Gastroesophageal sphincter (tissue), 4 donors: Measurements from ENCODE around the gene KRT82. TPM values are rescaled to one million over a fixed set of nuclear protein-coding genes. Genes with fewer than 3 reads are reported as not detected.
A peak's percentile ranks its signal among the peaks of the same experiment; 100 is the strongest.

Experiments used
- ATAC-seq: fragments of 150-250 bp; one replicate; pipeline ENCODE4 v1.9.1; 2016; ENCODE audit warnings: mild to moderate bottlenecking, moderate library complexity
- H3K27ac ChIP-seq, 4 donors: fragments of 200-600 bp; sonication (generic) in 3 of 4; 1 replicate in 3 of 4; 2 replicates in 1 of 4; pipeline ENCODE4 v1.5.1; 2016 to 2019
- H3K27me3 ChIP-seq: fragments of 200-600 bp; sonication (generic); one replicate; pipeline ENCODE4 v1.5.1; 2019
- H3K36me3 ChIP-seq, 2 donors: fragments of 200-600 bp; sonication (generic); one replicate each; pipeline ENCODE4 v1.5.1; 2019; ENCODE audit warnings: control low read depth in 1 of 2
- H3K4me1 ChIP-seq, 3 donors: fragments of 200-600 bp; sonication (generic); 1 replicate in 2 of 3; 2 replicates in 1 of 3; pipeline ENCODE4 v1.5.1; 2016 to 2019; ENCODE audit warnings: control low read depth in 2 of 3
- H3K4me3 ChIP-seq, 2 donors: fragments of 200-600 bp; sonication (generic); one replicate each; pipeline ENCODE4 v1.5.1; 2019; ENCODE audit warnings: mild to moderate bottlenecking in 1 of 2, moderate library complexity in 1 of 2
- H3K9me3 ChIP-seq, 3 donors: fragments of 200-600 bp; sonication (generic); one replicate each; pipeline ENCODE4 v1.5.1; 2017 to 2019; ENCODE audit warnings: control low read depth in 2 of 3
- EP300 ChIP-seq: sonication (generic); formaldehyde crosslinking; IDR thresholded peaks from one replicate; pipeline ENCODE4 v1.6.1; 2017; ENCODE audit warnings: antibody characterized with exemption, mild to moderate bottlenecking
- POLR2A ChIP-seq, 2 donors: fragments of 450-650 bp; IDR thresholded peaks; one replicate each; pipeline ENCODE4 v1.6.1; 2017; ENCODE audit warnings: antibody characterized with exemption in 2 of 2, mild to moderate bottlenecking in 2 of 2, moderate library complexity in 1 of 2
- POLR2AphosphoS5 ChIP-seq: sonication (generic); formaldehyde crosslinking; IDR thresholded peaks from one replicate; pipeline ENCODE4 v1.6.1; 2017; ENCODE audit warnings: antibody characterized with exemption
- WGBS, 2 donors: methylation state at CpG; one replicate each; pipeline ENCODE4 v1.1.5; 2018; ENCODE audit warnings: low coverage in 1 of 2; 5-methylcytosine and 5-hydroxymethylcytosine counted together
- total RNA-seq, 4 donors: library from RNA; depleted of rRNA; stranded (reverse); fragments of >200 nt; gene quantifications; one replicate each; pipeline ENCODE4 v1.1.0, GENCODE V29; 2016
- TF ChIP-seq, protein P1 (sequence below), 4 experiments: fragments of 200-600 bp in 2 of 4; fragments of 450-650 bp in 2 of 4; sonication (generic) in 1 of 4; IDR thresholded peaks; one replicate each; pipeline ENCODE4 v1.5.1; 2017 to 2019; ENCODE audit warnings: antibody characterized with exemption in 4 of 4, mild to moderate bottlenecking in 2 of 4, moderate library complexity in 2 of 4

Gene KRT82
- total RNA-seq, 4 donors from 2014 or later = not detected

DNA sequence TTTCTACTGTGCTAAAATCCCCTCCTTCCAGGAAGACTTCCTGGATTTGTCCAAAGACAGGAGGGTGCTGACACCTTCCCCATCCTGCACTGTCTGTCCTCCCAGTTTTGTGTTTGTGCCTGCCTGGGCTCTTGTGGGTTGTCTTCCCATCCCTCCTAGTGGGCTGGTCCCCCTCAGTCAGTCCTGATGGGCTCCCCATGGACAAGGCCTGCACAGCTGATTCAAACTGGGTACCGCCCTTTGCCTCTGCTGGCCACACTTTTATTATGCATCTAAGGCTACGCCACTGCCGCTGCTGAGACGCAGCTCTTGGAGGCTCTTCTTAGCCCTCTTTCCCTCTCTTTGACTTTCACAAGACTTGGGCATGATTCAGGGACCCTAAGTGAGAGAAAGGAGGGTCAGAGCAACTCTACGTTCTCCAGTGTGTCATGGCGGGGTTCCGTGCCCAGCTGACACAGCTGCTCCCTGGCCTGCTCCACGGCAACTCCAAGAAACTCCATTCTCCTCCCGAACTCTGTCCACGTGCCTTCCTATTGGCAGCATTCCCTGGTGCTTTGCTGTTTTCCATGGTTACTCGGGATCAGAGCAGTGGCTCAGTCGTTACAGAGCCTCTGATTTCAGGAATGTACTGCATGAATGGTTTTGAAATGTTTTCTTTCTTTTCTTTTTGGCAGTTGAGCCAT, 35.1 kb downstream of the KRT82 start:
- no peaks in the 10 kb centered on the region for H3K36me3 ChIP-seq
- H3K27ac ChIP-seq = peak overlapping the region in 3 of 4 donors; percentile 46 to 55 (median 53)
- peak; percentile 87 for ATAC-seq
- peak; percentile 26 for TF ChIP-seq POLR2AphosphoS5
- TF ChIP-seq, protein P1, sequence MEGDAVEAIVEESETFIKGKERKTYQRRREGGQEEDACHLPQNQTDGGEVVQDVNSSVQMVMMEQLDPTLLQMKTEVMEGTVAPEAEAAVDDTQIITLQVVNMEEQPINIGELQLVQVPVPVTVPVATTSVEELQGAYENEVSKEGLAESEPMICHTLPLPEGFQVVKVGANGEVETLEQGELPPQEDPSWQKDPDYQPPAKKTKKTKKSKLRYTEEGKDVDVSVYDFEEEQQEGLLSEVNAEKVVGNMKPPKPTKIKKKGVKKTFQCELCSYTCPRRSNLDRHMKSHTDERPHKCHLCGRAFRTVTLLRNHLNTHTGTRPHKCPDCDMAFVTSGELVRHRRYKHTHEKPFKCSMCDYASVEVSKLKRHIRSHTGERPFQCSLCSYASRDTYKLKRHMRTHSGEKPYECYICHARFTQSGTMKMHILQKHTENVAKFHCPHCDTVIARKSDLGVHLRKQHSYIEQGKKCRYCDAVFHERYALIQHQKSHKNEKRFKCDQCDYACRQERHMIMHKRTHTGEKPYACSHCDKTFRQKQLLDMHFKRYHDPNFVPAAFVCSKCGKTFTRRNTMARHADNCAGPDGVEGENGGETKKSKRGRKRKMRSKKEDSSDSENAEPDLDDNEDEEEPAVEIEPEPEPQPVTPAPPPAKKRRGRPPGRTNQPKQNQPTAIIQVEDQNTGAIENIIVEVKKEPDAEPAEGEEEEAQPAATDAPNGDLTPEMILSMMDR (IDR thresholded peaks at IDR 0.05) = no peak
- no peaks in the 10 kb centered on the region for H3K9me3 ChIP-seq
- 35 to 38% methylated on average over 3 to 9 of the region's 12 CpGs for WGBS, 2 donors
- no peaks in the 10 kb centered on the region for H3K27me3 ChIP-seq
- H3K4me3 ChIP-seq = no peak overlapping the region
- peaks cover 0 to 17% (median 0%) of the 10 kb centered on the region in 3 donors for H3K4me1 ChIP-seq

DNA sequence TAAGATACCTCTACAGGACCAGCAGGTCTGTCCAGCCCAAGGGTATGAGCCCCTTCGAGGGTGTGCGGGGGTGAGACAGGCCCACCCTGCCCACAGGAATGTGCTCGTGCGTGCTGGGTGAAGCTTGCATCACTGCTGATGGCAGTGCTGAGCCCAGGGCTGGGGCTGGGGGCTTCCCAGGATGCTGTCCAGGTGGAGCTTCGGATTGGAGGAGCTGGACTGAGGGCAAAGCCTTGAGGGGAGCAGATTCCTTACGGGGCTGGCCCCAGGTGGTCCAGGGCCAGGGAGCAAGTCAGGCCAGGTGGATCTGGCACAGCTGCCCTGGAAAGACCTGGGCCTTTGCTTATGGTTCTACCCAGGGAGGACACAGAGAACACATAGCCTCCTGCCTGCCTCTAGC, 36.3 kb downstream of the KRT82 start:
- Histone ChIP-seq H3K4me1 (peaks cover 0 to 17% (median 0%) of the 10 kb centered on the region in 3 donors), H3K36me3 (no peaks in the 10 kb centered on the region), H3K27me3 (no peaks in the 10 kb centered on the region), H3K27ac (no peak overlapping the region), H3K4me3 (no peak overlapping the region), H3K9me3 (no peaks in the 10 kb centered on the region)
- no peak for ATAC-seq
- no peak for TF ChIP-seq EP300
- TF ChIP-seq POLR2A (IDR thresholded peaks at IDR 0.05) = no peak
- TF ChIP-seq, protein P1 (IDR thresholded peaks at IDR 0.05) = no peak
- no peak for TF ChIP-seq POLR2AphosphoS5
- WGBS, 2 donors = 86% methylated on average over 4 of the region's 6 CpGs; no CpG with 5 or more reads in 1 of the 2 donors

DNA sequence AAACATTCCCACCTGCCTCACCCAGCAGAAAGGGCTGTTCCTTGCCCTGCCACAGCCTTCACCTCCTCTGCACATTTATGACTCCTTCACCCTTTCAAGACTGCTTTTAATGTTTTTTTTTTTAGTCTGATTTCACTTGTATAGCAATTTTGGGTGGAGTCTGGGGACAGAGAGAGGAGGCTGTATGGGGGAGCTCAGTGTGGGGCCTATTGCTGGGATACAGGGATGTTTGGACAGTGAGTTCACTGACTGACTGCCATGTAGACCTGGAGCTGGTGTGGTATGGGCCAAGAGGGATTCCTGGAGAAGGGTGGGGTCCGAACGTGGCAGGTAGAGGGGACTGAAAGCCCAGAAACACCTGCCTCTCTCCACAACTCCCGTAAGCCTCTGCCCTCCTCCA, 36.9 kb downstream of the KRT82 start:
- no peak overlapping the region for H3K4me3 ChIP-seq
- H3K9me3 ChIP-seq = no peaks in the 10 kb centered on the region
- H3K36me3 ChIP-seq = no peaks in the 10 kb centered on the region
- H3K4me1 ChIP-seq = peaks cover 0 to 17% (median 0%) of the 10 kb centered on the region in 3 donors
- H3K27me3 ChIP-seq = no peaks in the 10 kb centered on the region
- TF ChIP-seq, protein P1 (IDR thresholded peaks at IDR 0.05) = no peak
- TF ChIP-seq POLR2A (IDR thresholded peaks at IDR 0.05) = no peak
- TF ChIP-seq POLR2AphosphoS5 = no peak
- TF ChIP-seq EP300 = no peak
- H3K27ac ChIP-seq = no peak overlapping the region
- WGBS, 2 donors = 67 to 81% methylated on average over 3 of the region's 3 CpGs
- ATAC-seq = no peak

DNA sequence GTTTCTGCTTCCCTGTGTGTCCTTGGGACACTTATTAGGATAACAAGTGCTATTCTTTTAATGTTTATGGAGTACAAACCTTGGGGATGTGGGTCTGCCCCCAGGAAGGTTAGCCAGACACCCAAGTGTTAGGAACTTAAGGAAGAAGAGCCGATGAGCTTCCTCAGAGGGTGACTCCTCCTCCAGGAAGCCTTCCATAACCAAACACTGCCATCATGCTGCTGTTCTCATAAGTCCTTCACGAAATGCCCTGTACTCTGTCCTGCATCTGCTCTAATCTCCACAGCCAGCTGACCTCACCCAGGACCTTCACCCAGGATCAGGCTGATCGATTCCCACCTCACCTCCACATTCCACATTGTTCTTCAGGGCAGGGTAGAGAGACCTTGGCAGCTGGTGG, 37.6 kb downstream of the KRT82 start:
- Histone ChIP-seq H3K27me3 (no peaks in the 10 kb centered on the region), H3K36me3 (no peaks in the 10 kb centered on the region), H3K4me1 (peaks cover 0 to 17% (median 0%) of the 10 kb centered on the region in 3 donors), H3K9me3 (no peaks in the 10 kb centered on the region), H3K4me3 (no peak overlapping the region), H3K27ac (no peak overlapping the region)
- no peak for ATAC-seq
- 100% methylated on average over 1 to 2 of the region's 3 CpGs for WGBS, 2 donors
- no peak for TF ChIP-seq EP300
- no peak for TF ChIP-seq POLR2AphosphoS5
- TF ChIP-seq, protein P1 (IDR thresholded peaks at IDR 0.05) = no peak
- TF ChIP-seq POLR2A (IDR thresholded peaks at IDR 0.05) = no peak

DNA sequence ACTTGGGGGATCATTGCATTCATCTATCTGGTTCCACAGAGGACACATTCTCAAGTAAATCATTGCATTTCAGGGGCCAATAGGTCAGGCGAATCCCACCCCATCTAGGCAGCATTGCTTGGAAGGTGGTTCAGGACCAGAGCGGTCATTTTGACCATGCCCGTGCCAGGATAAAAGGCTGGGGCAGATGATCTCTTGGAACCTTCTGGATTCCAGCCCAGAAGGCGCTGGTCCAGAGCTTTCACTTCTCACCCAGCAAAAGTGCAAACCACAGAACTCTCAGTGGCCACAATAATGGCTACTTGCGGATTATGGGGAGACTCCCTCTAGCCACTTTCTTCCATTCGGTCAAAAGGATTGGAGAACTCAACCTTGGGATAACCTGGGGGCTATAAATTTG, 38.3 kb downstream of the KRT82 start:
- Histone ChIP-seq H3K27me3 (no peaks in the 10 kb centered on the region), H3K36me3 (no peaks in the 10 kb centered on the region), H3K27ac (no peak overlapping the region), H3K9me3 (no peaks in the 10 kb centered on the region), H3K4me1 (peaks cover 0 to 17% (median 0%) of the 10 kb centered on the region in 3 donors), H3K4me3 (no peak overlapping the region)
- TF ChIP-seq, protein P1 (IDR thresholded peaks at IDR 0.05) = no peak
- no peak for TF ChIP-seq POLR2AphosphoS5
- no peak for TF ChIP-seq POLR2A (IDR thresholded peaks at IDR 0.05)
- no peak for TF ChIP-seq EP300
- WGBS, 2 donors = 60 to 74% methylated on average over 1 to 3 of the region's 6 CpGs
- no peak for ATAC-seq
